CD4-positive, CD25-positive, alpha-beta regulatory T cell (primary cell): ENCODE measurements around the gene ABCA4. TPM values are rescaled to one million over a fixed set of nuclear protein-coding genes. Genes with fewer than 3 reads are reported as not detected.
"Not testable (repeated sequence)": the region's sequence is repeated elsewhere in the genome, so short reads cannot be mapped to it uniquely, and the experiment has no call there.

ENCODE experiments used
- ATAC-seq, 2 donors: fragments of 150-1000 bp; cut with Tn5 transposase; one replicate each; pipeline ENCODE4 v1.10.0; 2021; ENCODE audit warnings: low read depth in 2 of 2, moderate number of reproducible peaks in 2 of 2, moderate library complexity in 1 of 2
- DNase-seq, 3 donors: peaks; one replicate each; pipeline versions ENCODE4 v3.0.0 to v3.0.0-alpha.2; 2012 to 2022; ENCODE audit warnings: mixed read lengths in 1 of 3
- H3K27ac ChIP-seq: one replicate; pipeline ENCODE4 v1.7.0; 2013; ENCODE audit warnings: mild to moderate bottlenecking, low read length; ENCODE audit not compliant: insufficient read depth, poor library complexity, severe bottlenecking
- H3K27me3 ChIP-seq: one replicate; pipeline ENCODE4 v1.7.0; 2013; ENCODE audit warnings: low read length; ENCODE audit not compliant: control insufficient read depth, insufficient read depth
- H3K36me3 ChIP-seq: one replicate; pipeline ENCODE4 v1.7.0; 2013; ENCODE audit warnings: mild to moderate bottlenecking, low read length, moderate library complexity; ENCODE audit not compliant: control insufficient read depth, insufficient read depth
- H3K4me1 ChIP-seq: 2 replicates; pipeline ENCODE4 v1.7.0; 2013; ENCODE audit warnings: mild to moderate bottlenecking, low read length; ENCODE audit not compliant: insufficient read depth, control insufficient read depth, poor library complexity, severe bottlenecking
- H3K4me3 ChIP-seq: one replicate; pipeline ENCODE4 v1.7.0; 2013; ENCODE audit warnings: low read depth, mild to moderate bottlenecking, low read length, moderate library complexity
- H3K9me3 ChIP-seq, 2 experiments: 1 replicate in 1 of 2; 2 replicates in 1 of 2; pipeline ENCODE4 v1.7.0; 2013; ENCODE audit warnings: low read length in 2 of 2, mild to moderate bottlenecking in 1 of 2, moderate library complexity in 1 of 2; ENCODE audit not compliant: control insufficient read depth in 2 of 2
- H3K27ac Mint-ChIP-seq, 3 donors: one replicate each; pipeline ENCODE4 v1.8.0; 2020 to 2022; ENCODE audit warnings: mild to moderate bottlenecking in 3 of 3, mixed read lengths in 3 of 3, moderate library complexity in 2 of 3
- H3K27me3 Mint-ChIP-seq: one replicate; pipeline ENCODE4 v1.8.0; 2022; ENCODE audit warnings: mild to moderate bottlenecking, mixed read lengths
- H3K36me3 Mint-ChIP-seq: one replicate; pipeline ENCODE4 v1.8.0; 2020; ENCODE audit warnings: mixed read lengths
- H3K4me1 Mint-ChIP-seq, 4 donors: one replicate each; pipeline ENCODE4 v1.8.0; 2020 to 2022; ENCODE audit warnings: mixed read lengths in 4 of 4, mild to moderate bottlenecking in 1 of 4
- H3K4me3 Mint-ChIP-seq, 4 donors: one replicate each; pipeline ENCODE4 v1.8.0; 2020 to 2022; ENCODE audit warnings: mild to moderate bottlenecking in 4 of 4, mixed read lengths in 4 of 4, moderate library complexity in 3 of 4
- H3K9me3 Mint-ChIP-seq, 7 donors: one replicate each; pipeline ENCODE4 v1.8.0; 2020 to 2022; ENCODE audit warnings: mixed read lengths in 7 of 7, mild to moderate bottlenecking in 3 of 7, moderate library complexity in 2 of 7
- polyA plus RNA-seq, 4 donors: library from polyadenylated mRNA; unstranded; fragments of 300-500 nt; fragmentation: Illumina TruSeq; gene quantifications; one replicate each; pipeline ENCODE4 v1.2.3, GENCODE V29; 2021
- total RNA-seq: library from RNA; stranded (reverse); gene quantifications from one replicate; pipeline ENCODE4 v1.2.3, GENCODE V29; 2022

ABCA4 gene
- not detected for total RNA-seq
- polyA plus RNA-seq: not detected

- DNase-seq (no peak), ATAC-seq (no peak)
These were observed at the start of gene ABCA4 for GRCh38 chr1:94120991-94121390. TSS of gene ABCA4 (minus strand) at chr1:94121148. CDS start at chr1:94121045, 103 bp downstream.

GRCh38 chr1:94169126-94169525 is 48.2 kb upstream of the ABCA4 start:
- Mint-ChIP-seq H3K9me3 (peaks cover 0 to 2% (median 0%) of the 10 kb centered on the region in 7 donors), H3K36me3 (no peaks in the 10 kb centered on the region), H3K27me3 (peaks cover 7% of the 10 kb centered on the region)

More at GRCh38 chr1:94120991-94121390, at the start of gene ABCA4:
- Mint-ChIP-seq H3K4me1 (no peaks in the 10 kb centered on the region), H3K4me3 (no peak within 1 kb of the TSS), H3K27me3 (peaks cover 4% of the 10 kb centered on the region), H3K9me3 (peaks cover 0 to 5% (median 0%) of the 10 kb centered on the region in 7 donors), H3K36me3 (no peaks in the 10 kb centered on the region), H3K27ac (no peak within 1 kb of the TSS)
- no peaks in the 10 kb centered on the region for H3K9me3 ChIP-seq
- H3K36me3 ChIP-seq: no peaks in the 10 kb centered on the region
- H3K27me3 ChIP-seq: peaks cover 3% of the 10 kb centered on the region
- no peaks in the 10 kb centered on the region for H3K4me1 ChIP-seq
- no peak within 1 kb of the TSS for H3K27ac ChIP-seq
- no peak within 1 kb of the TSS for H3K4me3 ChIP-seq

GRCh38 chr1:94165843-94166242 is 44.9 kb upstream of the ABCA4 start:
- DNase-seq: no peak
- Histone ChIP-seq H3K36me3 (no peaks in the 10 kb centered on the region), H3K27me3 (no peaks in the 10 kb centered on the region), H3K4me1 (no peaks in the 10 kb centered on the region), H3K4me3 (no peak overlapping the region), H3K27ac (no peak overlapping the region), H3K9me3 (no peaks in the 10 kb centered on the region)
- Mint-ChIP-seq H3K36me3 (no peaks in the 10 kb centered on the region), H3K4me1 (no peaks in the 10 kb centered on the region), H3K27ac (no peak overlapping the region), H3K27me3 (peaks cover 7% of the 10 kb centered on the region), H3K4me3 (no peak overlapping the region), H3K9me3 (peaks cover 0 to 2% (median 0%) of the 10 kb centered on the region in 7 donors)
- no peak for ATAC-seq

More at GRCh38 chr1:94169126-94169525, 48.2 kb upstream of the ABCA4 start:
- DNase-seq (no peak), ATAC-seq (no peak)
- no peaks in the 10 kb centered on the region for H3K36me3 ChIP-seq
- Mint-ChIP-seq H3K4me3 (no peak overlapping the region), H3K27ac (no peak overlapping the region), H3K4me1 (no peaks in the 10 kb centered on the region)
- no peaks in the 10 kb centered on the region for H3K4me1 ChIP-seq
- no peaks in the 10 kb centered on the region for H3K27me3 ChIP-seq
- no peak overlapping the region for H3K27ac ChIP-seq
- no peak overlapping the region for H3K4me3 ChIP-seq
- H3K9me3 ChIP-seq: no peaks in the 10 kb centered on the region

- not testable (repeated sequence) for H3K4me3 Mint-ChIP-seq, H3K27ac Mint-ChIP-seq, ATAC-seq, H3K36me3 Mint-ChIP-seq, H3K36me3 ChIP-seq, H3K27ac ChIP-seq, H3K27me3 Mint-ChIP-seq, H3K9me3 Mint-ChIP-seq, H3K4me3 ChIP-seq, DNase-seq, H3K4me1 Mint-ChIP-seq, H3K9me3 ChIP-seq, H3K27me3 ChIP-seq, H3K4me1 ChIP-seq
These were observed 43.9 kb upstream of the ABCA4 start for GRCh38 chr1:94164885-94165284.

- not testable (repeated sequence) for H3K27me3 ChIP-seq, H3K27ac ChIP-seq, H3K4me1 ChIP-seq, H3K27ac Mint-ChIP-seq, H3K36me3 Mint-ChIP-seq, H3K4me1 Mint-ChIP-seq, H3K4me3 Mint-ChIP-seq, H3K27me3 Mint-ChIP-seq, H3K9me3 ChIP-seq, DNase-seq, H3K4me3 ChIP-seq, H3K36me3 ChIP-seq, ATAC-seq, H3K9me3 Mint-ChIP-seq
These were observed 43.2 kb upstream of the ABCA4 start for GRCh38 chr1:94164121-94164520.

GRCh38 chr1:94163249-94163648 is 42.3 kb upstream of the ABCA4 start:
- not testable (repeated sequence) for H3K36me3 ChIP-seq, H3K4me3 Mint-ChIP-seq, H3K36me3 Mint-ChIP-seq, H3K9me3 Mint-ChIP-seq, H3K4me1 Mint-ChIP-seq, H3K9me3 ChIP-seq, H3K27me3 ChIP-seq, H3K27ac ChIP-seq, ATAC-seq, H3K4me1 ChIP-seq, H3K27me3 Mint-ChIP-seq, DNase-seq, H3K4me3 ChIP-seq, H3K27ac Mint-ChIP-seq

GRCh38 chr1:94160811-94161210 is 39.9 kb upstream of the ABCA4 start:
- no peaks in the 10 kb centered on the region for H3K4me1 ChIP-seq
- Mint-ChIP-seq H3K27me3 (peaks cover under 1% of the 10 kb centered on the region), H3K36me3 (no peaks in the 10 kb centered on the region), H3K4me1 (no peaks in the 10 kb centered on the region), H3K4me3 (no peak overlapping the region), H3K27ac (no peak overlapping the region), H3K9me3 (peaks cover 0 to 2% (median 0%) of the 10 kb centered on the region in 7 donors)
- no peak overlapping the region for H3K4me3 ChIP-seq
- H3K27ac ChIP-seq: no peak overlapping the region
- no peaks in the 10 kb centered on the region for H3K36me3 ChIP-seq
- no peaks in the 10 kb centered on the region for H3K27me3 ChIP-seq
- DNase-seq (no peak), ATAC-seq (no peak)
- no peaks in the 10 kb centered on the region for H3K9me3 ChIP-seq

GRCh38 chr1:94156096-94156625 is 35.2 kb upstream of the ABCA4 start:
- Mint-ChIP-seq H3K4me1 (no peaks in the 10 kb centered on the region), H3K4me3 (no peak overlapping the region), H3K36me3 (no peaks in the 10 kb centered on the region), H3K27ac (no peak overlapping the region), H3K9me3 (peaks cover 0 to 4% (median 0%) of the 10 kb centered on the region in 7 donors), H3K27me3 (peaks cover 5% of the 10 kb centered on the region)
- H3K27me3 ChIP-seq: no peaks in the 10 kb centered on the region
- no peak for ATAC-seq
- H3K27ac ChIP-seq: no peak overlapping the region
- no peaks in the 10 kb centered on the region for H3K36me3 ChIP-seq
- no peak overlapping the region for H3K4me3 ChIP-seq
- no peaks in the 10 kb centered on the region for H3K9me3 ChIP-seq
- DNase-seq: no peak
- no peaks in the 10 kb centered on the region for H3K4me1 ChIP-seq
